ENCODE measurements around the gene STIP1.

GRCh38 chr11:64136765-64137441 is 49.1 kb upstream of the STIP1 start:
- no peak for TF ChIP-seq CTCF (IDR thresholded peaks at IDR 0.05)
- TF ChIP-seq POLR2A (IDR thresholded peaks at IDR 0.05), result no peak
- TF ChIP-seq POLR2AphosphoS5 (IDR thresholded peaks at IDR 0.05), result no peak

All from gastroesophageal sphincter (tissue), 3 donors.